HEK293 (cell line): Measurements from ENCODE around the gene FEV.

ENCODE experiments used
- GLIS1 ChIP-seq: fragments of 450-650 bp; formaldehyde crosslinking; IDR thresholded peaks from 2 replicates; pipeline ENCODE4 v1.5.1; 2016; ENCODE audit warnings: missing biosample characterization, missing genetic modification characterization
- GLIS2 ChIP-seq: fragments of 450-650 bp; formaldehyde crosslinking; IDR thresholded peaks from 2 replicates; pipeline ENCODE4 v1.5.1; 2016; ENCODE audit warnings: missing biosample characterization, missing genetic modification characterization
- HIC1 ChIP-seq: fragments of 450-650 bp; formaldehyde crosslinking; IDR thresholded peaks from 2 replicates; pipeline ENCODE4 v1.5.1; 2016; ENCODE audit warnings: missing biosample characterization, missing genetic modification characterization
- IKZF3 ChIP-seq: fragments of 450-650 bp; IDR thresholded peaks from 2 replicates; pipeline ENCODE4 v1.5.0; 2018; ENCODE audit warnings: missing biosample characterization, mild to moderate bottlenecking, missing genetic modification characterization, moderate library complexity
- KLF10 ChIP-seq: fragments of 450-650 bp; IDR thresholded peaks from 2 replicates; pipeline ENCODE4 v1.5.1; 2018; ENCODE audit warnings: missing biosample characterization, mild to moderate bottlenecking, missing genetic modification characterization
- MYNN ChIP-seq: fragments of 450-650 bp; formaldehyde crosslinking; IDR thresholded peaks from 2 replicates; pipeline ENCODE4 v1.5.1; 2016; ENCODE audit warnings: missing biosample characterization, missing genetic modification characterization, borderline replicate concordance
- MZF1 ChIP-seq: fragments of 450-650 bp; formaldehyde crosslinking; IDR thresholded peaks from 2 replicates; pipeline ENCODE4 v1.5.1; 2017; ENCODE audit warnings: missing biosample characterization, missing genetic modification characterization, borderline replicate concordance
- PATZ1 ChIP-seq: fragments of 450-650 bp; formaldehyde crosslinking; IDR thresholded peaks from 2 replicates; pipeline ENCODE4 v1.5.1; 2016; ENCODE audit warnings: missing biosample characterization, missing genetic modification characterization
- PRDM1 ChIP-seq: fragments of 450-650 bp; formaldehyde crosslinking; IDR thresholded peaks from 2 replicates; pipeline ENCODE4; 2016; ENCODE audit warnings: missing biosample characterization, missing genetic modification characterization
- SCRT1 ChIP-seq: fragments of 450-650 bp; formaldehyde crosslinking; IDR thresholded peaks from 2 replicates; pipeline ENCODE4 v1.5.1; 2016; ENCODE audit warnings: missing biosample characterization, missing genetic modification characterization, borderline replicate concordance
- YY2 ChIP-seq: fragments of 450-650 bp; formaldehyde crosslinking; IDR thresholded peaks from 2 replicates; pipeline ENCODE4 v1.5.1; 2016; ENCODE audit warnings: missing biosample characterization, missing genetic modification characterization
- ZBTB17 ChIP-seq: fragments of 450-650 bp; formaldehyde crosslinking; IDR thresholded peaks from 2 replicates; pipeline ENCODE4 v1.5.1; 2016; ENCODE audit warnings: missing biosample characterization, missing genetic modification characterization
- ZBTB7A ChIP-seq: fragments of 450-650 bp; formaldehyde crosslinking; IDR thresholded peaks from 2 replicates; pipeline ENCODE4 v1.5.1; 2016; ENCODE audit warnings: low read depth, missing biosample characterization, missing genetic modification characterization
- ZNF112 ChIP-seq: fragments of 450-650 bp; formaldehyde crosslinking; IDR thresholded peaks from 2 replicates; pipeline ENCODE4 v1.5.0; 2017; ENCODE audit warnings: missing biosample characterization, missing genetic modification characterization
- ZNF146 ChIP-seq: fragments of 450-650 bp; formaldehyde crosslinking; IDR thresholded peaks from 2 replicates; pipeline ENCODE4 v1.5.1; 2016; ENCODE audit warnings: missing biosample characterization, missing genetic modification characterization
- ZNF155 ChIP-seq: fragments of 450-650 bp; formaldehyde crosslinking; IDR thresholded peaks from 2 replicates; pipeline ENCODE4 v1.5.1; 2016; ENCODE audit warnings: missing biosample characterization, missing genetic modification characterization
- ZNF18 ChIP-seq: fragments of 450-650 bp; formaldehyde crosslinking; IDR thresholded peaks from 2 replicates; pipeline ENCODE4 v1.5.1; 2016; ENCODE audit warnings: missing biosample characterization, missing genetic modification characterization
- ZNF24 ChIP-seq: fragments of 450-650 bp; formaldehyde crosslinking; IDR thresholded peaks from 2 replicates; pipeline ENCODE4 v1.5.1; 2016; ENCODE audit warnings: missing biosample characterization, missing genetic modification characterization
- ZNF274 ChIP-seq, 2 experiments: fragments of 200-500 bp in 1 of 2; fragments of 450-650 bp in 1 of 2; sonication (Bioruptor generic) in 1 of 2; formaldehyde crosslinking in 1 of 2; IDR thresholded peaks; 2 replicates each; pipeline versions ENCODE4 v1.5.1 to v1.6.1; 2014 to 2016; ENCODE audit warnings: borderline replicate concordance in 1 of 2, inconsistent platforms in 1 of 2, low read length in 1 of 2, missing biosample characterization in 1 of 2, missing genetic modification characterization in 1 of 2
- ZNF433 ChIP-seq: fragments of 450-650 bp; formaldehyde crosslinking; IDR thresholded peaks from 2 replicates; pipeline ENCODE4 v1.5.1; 2016; ENCODE audit warnings: missing biosample characterization, missing genetic modification characterization, low read depth
- ZNF521 ChIP-seq: fragments of 450-650 bp; formaldehyde crosslinking; IDR thresholded peaks from 2 replicates; pipeline ENCODE4 v1.5.1; 2017; ENCODE audit warnings: missing biosample characterization, mild to moderate bottlenecking, missing genetic modification characterization
- ZNF544 ChIP-seq: fragments of 450-650 bp; formaldehyde crosslinking; IDR thresholded peaks from 2 replicates; pipeline ENCODE4 v1.5.0; 2017; ENCODE audit warnings: missing biosample characterization, missing genetic modification characterization
- ZNF585B ChIP-seq: fragments of 450-650 bp; formaldehyde crosslinking; IDR thresholded peaks from 2 replicates; pipeline ENCODE4 v1.5.1; 2016; ENCODE audit warnings: missing biosample characterization, missing genetic modification characterization
- ZNF623 ChIP-seq: fragments of 450-650 bp; formaldehyde crosslinking; IDR thresholded peaks from 2 replicates; pipeline ENCODE4 v1.5.1; 2016; ENCODE audit warnings: missing biosample characterization, missing genetic modification characterization
- ZSCAN16 ChIP-seq: fragments of 450-650 bp; formaldehyde crosslinking; IDR thresholded peaks from 2 replicates; pipeline ENCODE4 v1.5.1; 2016; ENCODE audit warnings: missing biosample characterization, missing genetic modification characterization
- ZSCAN23 ChIP-seq: fragments of 450-650 bp; formaldehyde crosslinking; IDR thresholded peaks from 2 replicates; pipeline ENCODE4 v1.5.1; 2016; ENCODE audit warnings: missing biosample characterization, missing genetic modification characterization
- TF ChIP-seq, protein P1 (sequence below): fragments of 450-650 bp; formaldehyde crosslinking; IDR thresholded peaks from 2 replicates; pipeline ENCODE4 v1.5.1; 2016; ENCODE audit warnings: missing biosample characterization, missing genetic modification characterization
- TF ChIP-seq, protein P2 (sequence below): fragments of 450-650 bp; formaldehyde crosslinking; IDR thresholded peaks from 2 replicates; pipeline ENCODE4 v1.5.1; 2017; ENCODE audit warnings: missing biosample characterization, mild to moderate bottlenecking, missing genetic modification characterization, moderate library complexity

FEV gene

GRCh38 chr2:218979846-218980734, 4.9 kb downstream of the FEV start (continued):
- TF ChIP-seq ZNF146, result no peak
- no peak for TF ChIP-seq ZBTB7A (tag by site-specific recombination)
- no peak for TF ChIP-seq ZNF544 (tag by site-specific recombination)
- peak; percentile 6; the same call in 1 of the 2 replicates for TF ChIP-seq PRDM1 (tag by site-specific recombination)
- no peak for TF ChIP-seq ZNF623 (tag by site-specific recombination)
- no peak for TF ChIP-seq ZNF18
- no peak for TF ChIP-seq HIC1 (tag by site-specific recombination)
- no peak for TF ChIP-seq KLF10 (tag by site-specific recombination)
- TF ChIP-seq, protein P1, sequence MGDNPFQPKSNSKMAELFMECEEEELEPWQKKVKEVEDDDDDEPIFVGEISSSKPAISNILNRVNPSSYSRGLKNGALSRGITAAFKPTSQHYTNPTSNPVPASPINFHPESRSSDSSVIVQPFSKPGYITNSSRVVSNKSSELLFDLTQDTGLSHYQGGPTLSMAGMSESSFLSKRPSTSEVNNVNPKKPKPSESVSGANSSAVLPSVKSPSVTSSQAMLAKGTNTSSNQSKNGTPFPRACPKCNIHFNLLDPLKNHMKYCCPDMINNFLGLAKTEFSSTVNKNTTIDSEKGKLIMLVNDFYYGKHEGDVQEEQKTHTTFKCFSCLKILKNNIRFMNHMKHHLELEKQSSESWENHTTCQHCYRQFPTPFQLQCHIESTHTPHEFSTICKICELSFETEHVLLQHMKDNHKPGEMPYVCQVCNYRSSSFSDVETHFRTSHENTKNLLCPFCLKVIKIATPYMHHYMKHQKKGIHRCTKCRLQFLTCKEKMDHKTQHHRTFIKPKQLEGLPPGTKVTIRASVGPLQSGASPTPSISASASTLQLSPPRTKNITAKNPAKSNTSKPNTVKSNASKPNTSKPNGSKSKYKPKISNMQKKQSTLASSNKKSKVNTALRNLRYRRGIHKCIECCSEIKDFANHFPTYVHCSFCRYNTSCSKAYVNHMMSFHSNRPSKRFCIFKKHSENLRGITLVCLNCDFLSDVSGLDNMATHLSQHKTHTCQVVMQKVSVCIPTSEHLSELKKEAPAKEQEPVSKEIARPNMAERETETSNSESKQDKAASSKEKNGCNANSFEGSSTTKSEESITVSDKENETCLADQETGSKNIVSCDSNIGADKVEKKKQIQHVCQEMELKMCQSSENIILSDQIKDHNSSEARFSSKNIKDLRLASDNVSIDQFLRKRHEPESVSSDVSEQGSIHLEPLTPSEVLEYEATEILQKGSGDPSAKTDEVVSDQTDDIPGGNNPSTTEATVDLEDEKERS (tag by site-specific recombination), result no peak
- TF ChIP-seq SCRT1 (tag by site-specific recombination), result no peak
- peak; percentile 51 for TF ChIP-seq PATZ1 (tag by site-specific recombination)
- peak; percentile 52; the same call in 1 of the 2 replicates for TF ChIP-seq ZBTB17 (tag by site-specific recombination)
- TF ChIP-seq ZSCAN23 (tag by site-specific recombination), result no peak
- TF ChIP-seq MZF1, result no peak
- no peak for TF ChIP-seq ZNF521 (tag by site-specific recombination)
- no peak for TF ChIP-seq ZNF155 (tag by site-specific recombination)
- no peak for TF ChIP-seq YY2
- TF ChIP-seq ZNF112 (tag by site-specific recombination), result no peak
- no peak; the same call in 1 of the 2 replicates for TF ChIP-seq GLIS2
- TF ChIP-seq ZNF24 (tag by site-specific recombination), result peak; percentile 62; the same call in 1 of the 2 replicates
- TF ChIP-seq IKZF3 (tag by site-specific recombination), result no peak
- TF ChIP-seq ZNF433 (tag by site-specific recombination), result no peak
- TF ChIP-seq ZSCAN16, result no peak
- TF ChIP-seq, protein P2, sequence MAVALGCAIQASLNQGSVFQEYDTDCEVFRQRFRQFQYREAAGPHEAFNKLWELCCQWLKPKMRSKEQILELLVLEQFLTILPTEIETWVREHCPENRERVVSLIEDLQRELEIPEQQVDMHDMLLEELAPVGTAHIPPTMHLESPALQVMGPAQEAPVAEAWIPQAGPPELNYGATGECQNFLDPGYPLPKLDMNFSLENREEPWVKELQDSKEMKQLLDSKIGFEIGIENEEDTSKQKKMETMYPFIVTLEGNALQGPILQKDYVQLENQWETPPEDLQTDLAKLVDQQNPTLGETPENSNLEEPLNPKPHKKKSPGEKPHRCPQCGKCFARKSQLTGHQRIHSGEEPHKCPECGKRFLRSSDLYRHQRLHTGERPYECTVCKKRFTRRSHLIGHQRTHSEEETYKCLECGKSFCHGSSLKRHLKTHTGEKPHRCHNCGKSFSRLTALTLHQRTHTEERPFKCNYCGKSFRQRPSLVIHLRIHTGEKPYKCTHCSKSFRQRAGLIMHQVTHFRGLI (tag by site-specific recombination), result no peak
- TF ChIP-seq GLIS1 (tag by site-specific recombination), result 0 out of 2 replicates have a peak, but pooled peaks have one; percentile 21
- no peak for TF ChIP-seq ZNF585B (tag by site-specific recombination)
- no peak for TF ChIP-seq ZNF274 (IDR thresholded peaks at IDR 0.05; ENCODE audit: low read length)
- no peak for TF ChIP-seq ZNF274 (tag by site-specific recombination; IDR thresholded peaks at IDR 0.05; ENCODE audit: borderline replicate concordance)
- TF ChIP-seq MYNN (tag by site-specific recombination), result no peak
